Lower leg skin (tissue), 3 donors: ENCODE data around the gene CCR6.

ENCODE experiments used
- CTCF ChIP-seq, 3 donors: fragments of 450-650 bp; IDR thresholded peaks; one replicate each; pipeline ENCODE4 v1.5.1; 2016; ENCODE audit warnings: antibody characterized with exemption in 3 of 3, mild to moderate bottlenecking in 3 of 3, moderate library complexity in 2 of 3
- POLR2A ChIP-seq, 2 donors: fragments of 450-650 bp; IDR thresholded peaks; one replicate each; pipeline ENCODE4 v1.6.1; 2016 to 2017; ENCODE audit warnings: antibody characterized with exemption in 2 of 2, mild to moderate bottlenecking in 1 of 2, moderate library complexity in 1 of 2

GRCh38 chr6:167122827-167123657 is at the start of gene CCR6:
- TF ChIP-seq CTCF (IDR thresholded peaks at IDR 0.05) (no peak), POLR2A (IDR thresholded peaks at IDR 0.05) (no peak)
